H1 (cell line): Measurements from ENCODE around the gene MYOD1. TPM values are rescaled to one million over a fixed set of nuclear protein-coding genes. Genes with fewer than 3 reads are reported as not detected.

ENCODE experiments used
- CTCF ChIA-PET: fragments of 300-600 bp; sonication (Branson Sonifier 250); formaldehyde crosslinking; loops from one replicate; lab custom pipeline; 2021; ENCODE audit not compliant: partially characterized antibody; lab: Charles Lee
- POLR2A ChIA-PET: fragments of 300-600 bp; sonication (Branson Sonifier 250); formaldehyde crosslinking; loops from one replicate; lab custom pipeline; 2021; ENCODE audit warnings: inconsistent platforms; ENCODE audit not compliant: partially characterized antibody; lab: Charles Lee
- DNase-seq, 2 experiments: peaks; one replicate each; pipeline versions ENCODE4 v3.0.0 to v3.0.0-alpha.2; 2010 to 2022; ENCODE audit warnings: low spot score in 2 of 2, low read depth in 1 of 2, mixed read lengths in 1 of 2
- FAIRE-seq: peaks from 2 replicates; lab custom pipeline; 2011; peaks lifted over from hg19 to GRCh38; lab: Jason Lieb, UNC
- H2AFZ ChIP-seq: 2 replicates; pipeline ENCODE4 v1.8.1; 2012; ENCODE audit warnings: low read length, inconsistent platforms
- H2AK5ac ChIP-seq: 2 replicates; pipeline ENCODE4 v1.6.1; 2013; ENCODE audit warnings: low read depth, low read length
- H2BK120ac ChIP-seq: replicated peaks from 2 replicates; pipeline ENCODE3; 2013; ENCODE audit warnings: low read depth, low read length, inconsistent platforms
- H2BK12ac ChIP-seq: 2 replicates; pipeline ENCODE4 v1.6.1; 2013; ENCODE audit warnings: low read depth, low read length
- H2BK15ac ChIP-seq: 2 replicates; pipeline ENCODE4 v1.6.1; 2013; ENCODE audit warnings: low read length
- H2BK20ac ChIP-seq: 2 replicates; pipeline ENCODE4 v1.6.1; 2013; ENCODE audit warnings: low read length
- H2BK5ac ChIP-seq: 2 replicates; pipeline ENCODE4 v1.6.1; 2013; ENCODE audit warnings: low read depth, low read length
- H3K14ac ChIP-seq: 2 replicates; pipeline ENCODE4 v1.6.1; 2013; ENCODE audit warnings: inconsistent platforms; ENCODE audit not compliant: insufficient read length
- H3K18ac ChIP-seq: 2 replicates; pipeline ENCODE4 v1.6.1; 2013; ENCODE audit warnings: low read length; ENCODE audit errors: extremely low read depth
- H3K23ac ChIP-seq: 2 replicates; pipeline ENCODE4 v1.6.1; 2013; ENCODE audit warnings: inconsistent platforms; ENCODE audit not compliant: insufficient read length
- H3K23me2 ChIP-seq: 2 replicates; pipeline ENCODE4 v1.6.1; 2013; ENCODE audit warnings: low read depth, low read length
- H3K27ac ChIP-seq: 2 replicates; pipeline ENCODE4 v1.6.1; 2011; ENCODE audit warnings: low read depth, low read length, inconsistent platforms
- H3K27me3 ChIP-seq, 4 experiments: replicated peaks in 1 of 4; 1 replicate in 1 of 4; 2 replicates in 3 of 4; pipeline versions ENCODE4 v1.6.1 to v1.8.1; 2011 to 2013; ENCODE audit warnings: low read length in 3 of 4, mild to moderate bottlenecking in 3 of 4, inconsistent platforms in 2 of 4, mixed read lengths in 2 of 4, moderate library complexity in 1 of 4; ENCODE audit not compliant: control insufficient read depth in 3 of 4, insufficient read depth in 3 of 4; ENCODE audit errors: extremely low read depth in 1 of 4
- H3K36me3 ChIP-seq, 4 experiments: 2 replicates each; pipeline versions ENCODE4 v1.6.1 to v1.8.1; 2011 to 2013; ENCODE audit warnings: mild to moderate bottlenecking in 4 of 4, low read length in 3 of 4, moderate library complexity in 2 of 4, control low read depth in 1 of 4, inconsistent platforms in 1 of 4; ENCODE audit not compliant: insufficient read depth in 4 of 4, control insufficient read depth in 2 of 4
- H3K4ac ChIP-seq: replicated peaks from 2 replicates; pipeline ENCODE3; 2013; ENCODE audit warnings: low read length, low read depth, mixed read lengths, inconsistent platforms; ENCODE audit not compliant: insufficient read length
- H3K4me1 ChIP-seq, 4 experiments: replicated peaks in 1 of 4; 1 replicate in 1 of 4; 2 replicates in 3 of 4; pipeline versions ENCODE4 v1.6.1 to v1.8.1; 2011 to 2013; ENCODE audit warnings: low read length in 3 of 4, inconsistent platforms in 2 of 4, mixed read lengths in 1 of 4; ENCODE audit not compliant: insufficient read depth in 4 of 4, control insufficient read depth in 3 of 4
- H3K4me2 ChIP-seq, 2 experiments: 2 replicates each; pipeline versions ENCODE4 v1.6.1 to v1.8.1; 2011 to 2013; ENCODE audit warnings: low read depth in 2 of 2, low read length in 2 of 2, control low read depth in 1 of 2, inconsistent platforms in 1 of 2, mild to moderate bottlenecking in 1 of 2; ENCODE audit not compliant: insufficient read depth in 1 of 2
- H3K4me3 ChIP-seq, 4 experiments: fragments of 200-600, 300-600 bp in 1 of 4; sonication (generic), shearing (Covaris generic), sonication (Bioruptor Twin) in 1 of 4; 2 replicates each; pipeline versions ENCODE4 v1.5.1 to v1.8.1; 2011 to 2016; ENCODE audit warnings: low read length in 4 of 4, low read depth in 3 of 4, control low read depth in 2 of 4, inconsistent platforms in 2 of 4, mild to moderate bottlenecking in 2 of 4, mixed read lengths in 1 of 4, moderate library complexity in 1 of 4; ENCODE audit not compliant: insufficient read depth in 2 of 4; ENCODE audit errors: extremely low read depth in 1 of 4
- H3K56ac ChIP-seq: replicated peaks from 2 replicates; pipeline ENCODE3; 2013; ENCODE audit warnings: low read depth, mild to moderate bottlenecking, mixed read lengths, low read length, inconsistent platforms; ENCODE audit not compliant: insufficient read length
- H3K79me1 ChIP-seq: 2 replicates; pipeline ENCODE4 v1.6.1; 2013; ENCODE audit warnings: low read depth, low read length, control low read depth
- H3K79me2 ChIP-seq, 2 experiments: 2 replicates each; pipeline versions ENCODE4 v1.6.1 to v1.8.1; 2012 to 2013; ENCODE audit warnings: low read length in 2 of 2, mild to moderate bottlenecking in 2 of 2, inconsistent platforms in 1 of 2; ENCODE audit not compliant: insufficient read depth in 2 of 2, control insufficient read depth in 1 of 2
- H3K9ac ChIP-seq, 4 experiments: replicated peaks in 1 of 4; 1 replicate in 1 of 4; 2 replicates in 3 of 4; pipeline versions ENCODE4 v1.6.1 to v1.8.1; 2011 to 2013; ENCODE audit warnings: low read depth in 3 of 4, low read length in 3 of 4, control low read depth in 2 of 4, mild to moderate bottlenecking in 2 of 4, moderate library complexity in 2 of 4, inconsistent platforms in 1 of 4; ENCODE audit errors: extremely low read depth in 1 of 4
- H3K9me3 ChIP-seq, 2 experiments: 2 replicates each; pipeline versions ENCODE4 v1.6.1 to v1.8.1; 2012 to 2013; ENCODE audit warnings: mild to moderate bottlenecking in 2 of 2, moderate library complexity in 2 of 2, control low read depth in 1 of 2, inconsistent platforms in 1 of 2, low read depth in 1 of 2, low read length in 1 of 2, mixed read lengths in 1 of 2; ENCODE audit not compliant: insufficient read depth in 2 of 2
- H4K20me1 ChIP-seq, 2 experiments: replicated peaks in 1 of 2; 2 replicates each; pipeline versions ENCODE3 to v1.8.1; 2011 to 2013; ENCODE audit warnings: inconsistent platforms in 2 of 2, low read length in 2 of 2, mild to moderate bottlenecking in 1 of 2; ENCODE audit not compliant: insufficient read depth in 2 of 2, control insufficient read depth in 1 of 2
- H4K5ac ChIP-seq: 2 replicates; pipeline ENCODE4 v1.6.1; 2013; ENCODE audit warnings: low read length, low read depth, mixed read lengths, inconsistent platforms; ENCODE audit not compliant: insufficient read length
- H4K8ac ChIP-seq: 2 replicates; pipeline ENCODE4 v1.8.0; 2013; ENCODE audit warnings: mild to moderate bottlenecking, moderate library complexity, low read length, inconsistent platforms; ENCODE audit not compliant: insufficient read depth; ENCODE audit errors: extremely low read depth
- H4K91ac ChIP-seq: replicated peaks from 2 replicates; pipeline ENCODE3; 2013; ENCODE audit warnings: low read length, mixed read lengths, inconsistent platforms; ENCODE audit not compliant: insufficient read length
- CBX5 ChIP-seq: fragments of 300-800, 300-1000 bp; sonication (generic); IDR thresholded peaks from 2 replicates; pipeline ENCODE4 v1.7.1; 2016; ENCODE audit warnings: antibody characterized with exemption, low read length, low read depth
- GTF2F1 ChIP-seq: IDR thresholded peaks from 2 replicates; pipeline ENCODE4 v1.6.1; 2012; ENCODE audit warnings: low read depth, low read length, improper control_type of control experiment, borderline replicate concordance
- POU5F1 ChIP-seq: IDR thresholded peaks from 2 replicates; pipeline ENCODE4 v1.6.1; 2011; ENCODE audit warnings: low read depth, mild to moderate bottlenecking, low read length, moderate library complexity
- RAD21 ChIP-seq, 2 experiments: IDR thresholded peaks in 1 of 2; conservative IDR thresholded peaks in 1 of 2; 2 replicates each; pipeline ENCODE4 v1.6.1; 2011; ENCODE audit warnings: low read depth in 2 of 2, low read length in 2 of 2, improper control_type of control experiment in 1 of 2, inconsistent platforms in 1 of 2, mild to moderate bottlenecking in 1 of 2, moderate library complexity in 1 of 2
- SUZ12 ChIP-seq: fragments of 200-600 bp; sonication (generic); IDR thresholded peaks from 2 replicates; pipeline ENCODE4 v1.6.1; 2012; ENCODE audit warnings: mild to moderate bottlenecking, inconsistent platforms, low read length, moderate library complexity, mixed read lengths
- WGBS, 2 experiments: shearing (Covaris generic) in 1 of 2; methylation state at CpG; one replicate each; pipeline versions ENCODE4 v1.1.6 to v1.1.7; 2013 to 2015; ENCODE audit warnings: low lambda C conversion rate in 2 of 2, mixed read lengths in 2 of 2, inconsistent platforms in 1 of 2, low coverage in 1 of 2, missing lambda C conversion rate in 1 of 2; ENCODE audit not compliant: insufficient replicate concordance in 2 of 2, insufficient coverage in 1 of 2, insufficient read length in 1 of 2; ENCODE audit errors: extremely low coverage in 1 of 2, missing lambda C conversion rate in 1 of 2; 5-methylcytosine and 5-hydroxymethylcytosine counted together
- polyA plus RNA-seq, 7 experiments: library from polyadenylated mRNA; depleted of rRNA in 3 of 7; stranded (reverse) in 5 of 7; unstranded in 2 of 7; fragments of >200 nt in 5 of 7; fragments of 200-250 nt in 2 of 7; gene quantifications; 1 replicate in 5 of 7; 2 replicates in 1 of 7; 4 replicates in 1 of 7; pipeline versions ENCODE4 v1.2.1 to v1.2.3, GENCODE V29; 2011 to 2013; ENCODE audit warnings: missing spikeins in 2 of 7, mixed read lengths in 2 of 7
- total RNA-seq: library from RNA; stranded (reverse); fragmentation: NEBNext Ultra II Directional; extraction: Animal tissue kit (Norgen Biotek cat#: 25700); gene quantifications from 2 replicates; pipeline ENCODE4 v1.2.1, GENCODE V29; 2021
- TF ChIP-seq, protein P1 (sequence below), 3 experiments: IDR thresholded peaks; 1 replicate in 2 of 3; 2 replicates in 1 of 3; pipeline versions ENCODE4 v1.5.1 to v1.6.1; 2011; ENCODE audit warnings: low read length in 3 of 3, mild to moderate bottlenecking in 3 of 3, inconsistent platforms in 2 of 3, low read depth in 1 of 3, moderate library complexity in 1 of 3; ENCODE audit not compliant: insufficient read depth in 1 of 3; ENCODE audit errors: control extremely low read depth in 1 of 3

Gene MYOD1
- total and polyA plus RNA-seq, 2 of the 8 experiments (the other 6 are each of a cell fraction or from before 2014, with no cell fraction given): not detected

DNA sequence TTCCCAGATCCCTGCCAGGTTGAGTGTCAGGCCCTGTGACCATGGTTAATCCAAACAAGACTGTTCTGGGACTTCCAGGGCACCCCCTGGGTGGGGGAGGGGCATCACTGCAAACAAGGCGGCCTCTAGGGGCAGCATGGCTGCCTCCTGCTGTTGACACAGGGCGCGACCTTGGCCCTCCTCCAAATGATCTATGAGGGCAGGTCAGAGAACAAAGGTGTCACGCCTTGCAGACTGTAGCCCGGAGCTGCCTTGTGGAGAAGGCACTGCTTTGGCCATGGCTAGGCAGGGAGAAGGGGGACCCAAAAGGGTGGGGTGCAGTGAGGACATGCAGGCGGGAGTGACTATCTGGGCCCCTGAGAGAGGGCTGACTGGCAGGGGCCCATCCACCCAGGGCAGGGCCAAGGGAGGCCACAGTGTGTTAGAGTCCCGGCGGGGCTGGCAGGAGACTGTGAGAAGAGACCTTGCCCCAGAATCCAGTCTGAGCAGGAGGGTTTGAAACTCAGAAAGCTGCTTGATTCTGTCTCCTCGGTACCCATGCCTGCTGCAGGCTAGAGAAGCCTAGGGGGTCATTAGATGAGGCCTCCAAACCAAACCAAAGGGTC lies 50.8 kb downstream of the MYOD1 start:
- H3K4me2 ChIP-seq: no peak overlapping the region

More for the DNA sequence above, 50.8 kb downstream of the MYOD1 start:
- Histone ChIP-seq H3K23me2 (peaks cover 2% of the 10 kb centered on the region; the same call in 1 of the 2 replicates), H3K27me3 (no peaks in the 10 kb centered on the region), H3K9me3 (no peaks in the 10 kb centered on the region; a peak in 1 of 4 replicates), H3K36me3 (no peaks in the 10 kb centered on the region), H2BK12ac (no peak overlapping the region), H4K20me1 (no peaks in the 10 kb centered on the region), H3K27ac (no peak overlapping the region)
- TF ChIP-seq GTF2F1: no peak
- TF ChIP-seq POU5F1: no peak
- TF ChIP-seq, protein P1, sequence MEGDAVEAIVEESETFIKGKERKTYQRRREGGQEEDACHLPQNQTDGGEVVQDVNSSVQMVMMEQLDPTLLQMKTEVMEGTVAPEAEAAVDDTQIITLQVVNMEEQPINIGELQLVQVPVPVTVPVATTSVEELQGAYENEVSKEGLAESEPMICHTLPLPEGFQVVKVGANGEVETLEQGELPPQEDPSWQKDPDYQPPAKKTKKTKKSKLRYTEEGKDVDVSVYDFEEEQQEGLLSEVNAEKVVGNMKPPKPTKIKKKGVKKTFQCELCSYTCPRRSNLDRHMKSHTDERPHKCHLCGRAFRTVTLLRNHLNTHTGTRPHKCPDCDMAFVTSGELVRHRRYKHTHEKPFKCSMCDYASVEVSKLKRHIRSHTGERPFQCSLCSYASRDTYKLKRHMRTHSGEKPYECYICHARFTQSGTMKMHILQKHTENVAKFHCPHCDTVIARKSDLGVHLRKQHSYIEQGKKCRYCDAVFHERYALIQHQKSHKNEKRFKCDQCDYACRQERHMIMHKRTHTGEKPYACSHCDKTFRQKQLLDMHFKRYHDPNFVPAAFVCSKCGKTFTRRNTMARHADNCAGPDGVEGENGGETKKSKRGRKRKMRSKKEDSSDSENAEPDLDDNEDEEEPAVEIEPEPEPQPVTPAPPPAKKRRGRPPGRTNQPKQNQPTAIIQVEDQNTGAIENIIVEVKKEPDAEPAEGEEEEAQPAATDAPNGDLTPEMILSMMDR (IDR thresholded peaks at IDR 0.05; ENCODE audit: control extremely low read depth in 1 of 3, insufficient read depth in 1 of 3, low read depth in 1 of 3, low read length in 3 of 3): peak; percentile 34 to 44 (median 43)
- TF ChIP-seq CBX5: no peak
- TF ChIP-seq RAD21 (IDR thresholded peaks at IDR 0.05 in 1 of 2, conservative IDR thresholded peaks at IDR 0.05 in 1 of 2; ENCODE audit: low read depth in 2 of 2, low read length in 2 of 2): peak; percentile 10 to 25; a peak in 1 of 4 replicates
- TF ChIP-seq SUZ12: no peak
- TF ChIP-seq, all 59 proteins: peak for 2
- H2BK120ac ChIP-seq: no peak overlapping the region
- FAIRE-seq: no peak
- DNase-seq: no peak
- no peak overlapping the region for H2BK20ac ChIP-seq
- H3K56ac ChIP-seq: no peak overlapping the region
- no peak overlapping the region for H3K18ac ChIP-seq
- no peak overlapping the region for H2BK5ac ChIP-seq
- H4K5ac ChIP-seq: no peak overlapping the region
- no peaks in the 10 kb centered on the region for H3K79me1 ChIP-seq
- H3K23ac ChIP-seq: no peak overlapping the region
- H3K4ac ChIP-seq: no peak overlapping the region
- H3K14ac ChIP-seq: no peak overlapping the region
- H3K79me2 ChIP-seq: no peaks in the 10 kb centered on the region
- no peak overlapping the region for H2AK5ac ChIP-seq
- H2BK15ac ChIP-seq: no peak overlapping the region
- WGBS, 2 experiments: 85% methylated on average over 9 of the region's 9 CpGs; no CpG with 5 or more reads in 1 of the 2 experiments
- H2AFZ ChIP-seq: no peak overlapping the region
- CTCF ChIA-PET: interaction anchor here (0.6 to 4.2 kb wide), 22 partner anchors 8 to 209 kb away, joined by 3 to 25 read pairs (median 4); partner anchors contain the start of gene KCNC1
- peaks cover 0 to 4% (median 0%) of the 10 kb centered on the region in 4 experiments; a peak in 2 of 7 replicates for H3K4me1 ChIP-seq
- no peak overlapping the region for H3K9ac ChIP-seq
- POLR2A ChIA-PET: no interaction called here
- H4K8ac ChIP-seq: peak overlapping the region; percentile 28; the same call in 1 of the 2 replicates
- H4K91ac ChIP-seq: no peak overlapping the region
- H3K4me3 ChIP-seq: no peak overlapping the region
